Coronary artery (tissue), 2 donors: ENCODE data around the gene AGXT2.
"Not testable (repeated sequence)": the region's sequence is repeated elsewhere in the genome, so short reads cannot be mapped to it uniquely, and the experiment has no call there.

Experiments
- DNase-seq: peaks from one replicate; pipeline ENCODE4 v3.0.0-alpha.2; 2017; ENCODE audit warnings: low spot score
- H3K27ac ChIP-seq, 2 donors: fragments of 200-600 bp; sonication (generic); one replicate each; pipeline ENCODE4 v1.5.1; 2016 to 2019
- H3K4me3 ChIP-seq: fragments of 200-600 bp; sonication (generic); 2 replicates; pipeline ENCODE4 v1.5.1; 2016; ENCODE audit warnings: mild to moderate bottlenecking, moderate library complexity
- TF ChIP-seq, protein P1 (sequence below): fragments of 200-600 bp; sonication (generic); IDR thresholded peaks from one replicate; pipeline ENCODE4 v1.5.1; 2019; ENCODE audit warnings: antibody characterized with exemption

The AGXT2 gene

DNA sequence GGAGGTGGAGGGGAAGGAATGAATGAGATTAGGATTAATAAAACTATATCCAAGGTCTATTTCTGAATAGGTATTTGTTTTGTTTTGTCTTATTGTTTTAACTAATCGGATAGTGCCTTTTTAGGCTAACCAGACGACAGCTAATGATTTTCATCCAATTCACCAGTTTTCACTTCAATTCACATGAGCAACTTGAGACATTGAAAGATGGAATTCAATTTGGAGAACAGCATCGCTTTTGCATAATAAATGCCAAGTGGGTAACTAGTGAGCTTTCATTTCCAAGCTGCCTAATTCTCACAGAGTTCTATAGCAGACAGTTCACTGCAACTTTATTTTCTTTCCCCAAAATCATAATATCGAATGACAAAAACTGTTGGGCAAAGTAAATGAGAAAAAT, 5.0 kb downstream of the AGXT2 start:
- TF ChIP-seq, protein P1, sequence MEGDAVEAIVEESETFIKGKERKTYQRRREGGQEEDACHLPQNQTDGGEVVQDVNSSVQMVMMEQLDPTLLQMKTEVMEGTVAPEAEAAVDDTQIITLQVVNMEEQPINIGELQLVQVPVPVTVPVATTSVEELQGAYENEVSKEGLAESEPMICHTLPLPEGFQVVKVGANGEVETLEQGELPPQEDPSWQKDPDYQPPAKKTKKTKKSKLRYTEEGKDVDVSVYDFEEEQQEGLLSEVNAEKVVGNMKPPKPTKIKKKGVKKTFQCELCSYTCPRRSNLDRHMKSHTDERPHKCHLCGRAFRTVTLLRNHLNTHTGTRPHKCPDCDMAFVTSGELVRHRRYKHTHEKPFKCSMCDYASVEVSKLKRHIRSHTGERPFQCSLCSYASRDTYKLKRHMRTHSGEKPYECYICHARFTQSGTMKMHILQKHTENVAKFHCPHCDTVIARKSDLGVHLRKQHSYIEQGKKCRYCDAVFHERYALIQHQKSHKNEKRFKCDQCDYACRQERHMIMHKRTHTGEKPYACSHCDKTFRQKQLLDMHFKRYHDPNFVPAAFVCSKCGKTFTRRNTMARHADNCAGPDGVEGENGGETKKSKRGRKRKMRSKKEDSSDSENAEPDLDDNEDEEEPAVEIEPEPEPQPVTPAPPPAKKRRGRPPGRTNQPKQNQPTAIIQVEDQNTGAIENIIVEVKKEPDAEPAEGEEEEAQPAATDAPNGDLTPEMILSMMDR: no peak

GRCh38 chr5:35041261-35041660, 6.5 kb downstream of the AGXT2 start:
- TF ChIP-seq, protein P1: no peak

More for the DNA sequence above, 5.0 kb downstream of the AGXT2 start:
- DNase-seq: no peak
- no peak overlapping the region for H3K27ac ChIP-seq
- no peak overlapping the region for H3K4me3 ChIP-seq

GRCh38 chr5:35038891-35039290, 8.9 kb downstream of the AGXT2 start:
- H3K4me3 ChIP-seq: no peak overlapping the region
- TF ChIP-seq, protein P1: no peak
- H3K27ac ChIP-seq: no peak overlapping the region
- DNase-seq: no peak

More at GRCh38 chr5:35041261-35041660, 6.5 kb downstream of the AGXT2 start:
- Histone ChIP-seq H3K27ac (no peak overlapping the region), H3K4me3 (no peak overlapping the region)
- DNase-seq: no peak

DNA sequence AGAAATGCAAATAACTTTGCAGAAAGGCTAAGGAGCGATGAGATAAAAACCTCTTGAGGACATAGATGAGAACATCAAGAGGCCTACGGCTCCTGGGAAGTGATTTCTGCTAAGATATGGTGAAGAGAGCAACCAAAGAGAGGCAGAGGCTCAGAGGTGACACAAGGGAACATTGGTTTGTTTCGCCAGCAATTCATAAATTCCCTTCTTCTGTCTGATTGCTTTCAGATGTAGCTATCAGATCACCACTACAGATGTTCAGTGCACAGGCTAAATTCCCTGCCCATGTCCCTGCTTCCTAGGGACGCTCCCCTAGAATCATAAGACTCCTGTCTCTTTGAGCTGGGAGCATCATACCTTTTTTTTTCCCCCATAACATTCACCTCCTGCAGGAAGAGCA, 11.2 kb downstream of the AGXT2 start:
- Histone ChIP-seq H3K27ac (no peak overlapping the region), H3K4me3 (no peak overlapping the region)
- TF ChIP-seq, protein P1: no peak
- DNase-seq: no peak

DNA sequence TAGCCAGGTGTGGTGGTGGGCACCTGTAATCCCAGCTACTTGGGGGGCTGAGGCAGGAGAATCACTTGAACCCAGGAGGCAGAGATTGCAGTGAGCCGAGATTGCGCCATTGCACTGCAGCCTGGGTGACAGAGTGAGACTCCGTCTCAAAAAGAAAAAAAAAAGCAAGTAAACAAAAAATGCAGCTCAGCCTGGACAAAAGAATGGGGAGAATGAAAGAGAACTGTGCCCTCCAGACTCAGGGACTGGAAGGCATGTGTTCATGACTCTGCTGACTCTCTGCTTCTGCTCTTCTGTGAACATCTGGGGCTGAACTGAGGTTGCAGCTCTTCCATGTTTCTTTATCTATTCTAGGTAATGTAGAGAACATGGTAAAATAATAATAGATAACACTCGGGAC, 11.8 kb downstream of the AGXT2 start:
- DNase-seq, H3K4me3 ChIP-seq, H3K27ac ChIP-seq: not testable (repeated sequence)

DNA sequence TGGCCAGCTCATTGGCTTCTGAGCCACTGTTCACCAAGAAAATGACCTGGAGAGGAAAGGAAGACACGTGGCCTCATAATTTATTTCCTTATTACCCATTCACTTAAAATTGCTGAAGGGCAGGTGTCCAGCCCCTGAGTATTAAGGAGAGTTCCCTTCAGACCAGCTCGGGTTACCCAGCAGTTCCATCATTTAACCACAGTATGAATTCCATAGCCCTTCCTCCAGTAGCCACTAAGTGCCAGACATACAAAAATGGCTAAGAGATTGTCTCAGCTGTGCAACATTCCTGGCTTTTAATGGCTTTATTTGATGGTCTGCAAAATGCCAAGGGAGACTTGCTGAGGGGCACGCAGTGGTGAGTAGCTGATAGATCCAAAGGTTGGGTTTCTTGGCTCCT, 12.5 kb downstream of the AGXT2 start:
- no peak overlapping the region for H3K27ac ChIP-seq
- no peak for DNase-seq
- H3K4me3 ChIP-seq: no peak overlapping the region
- TF ChIP-seq, protein P1: no peak

DNA sequence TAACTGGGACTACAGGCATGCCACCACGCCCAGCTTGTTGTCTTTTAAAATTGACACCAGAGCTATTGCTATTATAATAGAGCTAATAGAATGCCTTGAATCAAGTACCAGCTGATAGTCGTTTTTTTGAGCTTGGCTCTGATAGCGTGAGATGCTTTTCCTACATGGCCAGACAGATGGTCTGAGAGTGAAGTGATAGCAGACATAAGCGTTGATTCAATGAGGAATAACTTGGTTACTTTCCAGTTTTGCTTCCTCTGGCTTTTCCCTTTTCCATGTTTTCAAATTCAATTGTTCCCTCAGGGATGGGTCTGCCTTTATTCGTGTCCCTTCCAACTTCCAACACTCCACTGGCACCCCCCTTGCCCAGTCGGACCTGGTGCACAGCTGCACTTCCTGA, 15.4 kb downstream of the AGXT2 start:
- Histone ChIP-seq H3K27ac (no peak overlapping the region), H3K4me3 (no peak overlapping the region)
- TF ChIP-seq, protein P1: no peak
- DNase-seq: no peak

- H3K4me3 ChIP-seq: no peak overlapping the region
- no peak for DNase-seq
These were observed 16.5 kb downstream of the AGXT2 start for GRCh38 chr5:35031276-35031675.

More at GRCh38 chr5:35031276-35031675, 16.5 kb downstream of the AGXT2 start:
- H3K27ac ChIP-seq: no peak overlapping the region
- TF ChIP-seq, protein P1: no peak
